HG02884 (cell line): ENCODE data around the gene PTPRN2.

Experiments
- ATAC-seq: cut with Tn5 transposase; IDR thresholded peaks from one replicate; pipeline ENCODE4 v1.9.1; 2021; ENCODE audit warnings: mild to moderate bottlenecking, moderate library complexity; ENCODE audit not compliant: unreplicated experiment

Gene PTPRN2

DNA sequence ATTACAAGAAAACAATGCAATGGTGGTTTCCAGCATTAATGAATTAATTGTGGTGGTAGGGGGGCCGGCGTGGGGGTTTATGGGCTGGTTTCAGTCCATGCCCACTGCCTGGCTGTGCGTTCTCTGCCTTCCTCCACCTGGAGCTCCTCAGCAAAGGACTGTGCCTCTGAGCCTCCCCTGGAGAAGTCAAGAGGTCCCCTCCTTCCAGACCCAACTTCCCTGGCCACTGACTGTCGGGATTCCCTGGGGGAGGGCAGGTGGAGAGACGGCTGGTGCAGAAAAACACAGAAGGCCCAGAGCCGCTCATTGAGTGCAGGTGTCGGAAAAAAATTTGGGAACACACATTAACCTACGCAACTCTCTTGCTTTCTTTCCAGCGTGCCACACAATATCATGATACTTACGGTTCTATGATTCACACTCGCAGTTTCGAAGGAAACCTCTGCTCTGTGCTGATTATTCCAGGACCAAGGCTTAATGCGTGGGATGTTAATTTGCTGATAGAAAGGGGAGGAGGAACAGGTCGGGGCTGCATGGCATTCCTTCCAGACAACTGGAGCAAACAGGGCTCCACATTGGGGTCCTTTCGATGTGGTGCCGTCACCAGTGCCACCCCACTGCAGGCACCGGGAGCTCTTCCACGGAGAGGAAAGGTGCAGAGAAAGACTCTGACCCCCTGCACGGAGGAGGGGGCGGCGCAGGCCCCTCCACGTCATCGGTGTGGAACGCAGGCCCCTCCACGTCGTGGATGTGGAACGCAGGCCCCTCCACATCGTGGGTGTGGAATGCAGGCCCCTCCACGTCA, 744.1 kb downstream of the PTPRN2 start:
- ATAC-seq, result no peak

GRCh38 chr7:157841773-157842370, 745.8 kb downstream of the PTPRN2 start:
- ATAC-seq, result no peak

- no peak for ATAC-seq
Observed at GRCh38 chr7:157840914-157841772, 746.5 kb downstream of the PTPRN2 start.

- no peak for ATAC-seq
Observed at GRCh38 chr7:157840174-157840913, 747.3 kb downstream of the PTPRN2 start.

GRCh38 chr7:157839672-157840167, 747.9 kb downstream of the PTPRN2 start:
- ATAC-seq, result no peak

- no peak for ATAC-seq
Observed at GRCh38 chr7:157839226-157839625, 748.4 kb downstream of the PTPRN2 start.

- ATAC-seq, result no peak
Observed at GRCh38 chr7:157837561-157837960, 750.1 kb downstream of the PTPRN2 start.

GRCh38 chr7:157837047-157837446, 750.6 kb downstream of the PTPRN2 start:
- ATAC-seq, result no peak

DNA sequence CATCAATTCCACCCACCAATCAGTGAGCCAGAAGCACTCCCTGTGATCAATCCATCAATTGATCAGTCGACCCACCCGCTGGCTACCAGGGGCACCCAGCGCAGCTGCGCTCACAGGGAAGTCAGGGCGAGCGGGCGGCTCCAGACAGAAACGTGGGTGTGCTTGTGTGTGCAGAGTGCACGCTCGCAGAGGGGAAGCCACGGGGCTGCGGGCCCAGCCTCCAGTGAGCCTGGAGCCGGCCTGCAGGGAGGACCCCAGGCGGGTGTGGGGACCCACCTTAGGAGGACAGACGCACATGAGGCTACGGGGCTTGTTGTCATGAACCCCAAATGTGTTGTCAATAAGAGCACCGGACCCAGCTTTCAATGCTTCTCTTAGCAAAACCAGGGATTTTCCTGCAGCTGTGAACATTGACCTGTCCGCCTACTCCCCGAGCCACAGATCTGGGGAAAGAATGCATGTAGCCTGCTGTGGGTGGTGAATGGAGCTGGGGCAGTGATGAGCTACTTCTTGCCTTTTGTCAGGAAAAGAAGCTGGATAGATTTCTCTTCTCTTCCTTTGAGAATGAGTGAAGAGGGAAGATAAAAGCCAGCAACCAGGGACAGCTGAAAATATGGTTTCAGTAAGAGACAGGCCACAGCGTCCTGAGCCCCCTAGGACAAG, 753.0 kb downstream of the PTPRN2 start:
- ATAC-seq, result no peak

GRCh38 chr7:157832866-157833607, 754.6 kb downstream of the PTPRN2 start:
- no peak for ATAC-seq

- ATAC-seq, result no peak
Observed at GRCh38 chr7:157832421-157832820, 755.2 kb downstream of the PTPRN2 start.

- no peak for ATAC-seq
Observed at GRCh38 chr7:157832006-157832405, 755.6 kb downstream of the PTPRN2 start.

GRCh38 chr7:157831143-157831905, 756.3 kb downstream of the PTPRN2 start:
- ATAC-seq, result no peak

DNA sequence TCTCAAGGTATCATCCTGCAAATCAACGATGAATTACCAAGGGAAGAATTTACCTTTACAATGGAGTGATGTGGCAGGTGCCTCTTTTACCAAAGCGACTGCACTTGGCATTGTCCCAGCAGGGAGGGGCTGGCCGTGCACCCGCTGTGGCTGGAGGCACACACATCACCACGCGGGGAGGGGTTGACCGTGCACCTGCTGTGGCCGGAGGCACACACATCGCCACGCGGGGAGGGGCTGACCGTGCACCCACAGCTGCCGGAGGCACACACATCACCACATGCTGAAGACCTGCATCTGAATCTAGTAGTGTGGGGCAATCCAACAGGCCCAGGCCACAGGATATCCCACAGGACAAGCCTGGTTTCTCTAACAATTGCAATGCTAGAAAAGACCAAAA, 757.3 kb downstream of the PTPRN2 start:
- ATAC-seq, result no peak

DNA sequence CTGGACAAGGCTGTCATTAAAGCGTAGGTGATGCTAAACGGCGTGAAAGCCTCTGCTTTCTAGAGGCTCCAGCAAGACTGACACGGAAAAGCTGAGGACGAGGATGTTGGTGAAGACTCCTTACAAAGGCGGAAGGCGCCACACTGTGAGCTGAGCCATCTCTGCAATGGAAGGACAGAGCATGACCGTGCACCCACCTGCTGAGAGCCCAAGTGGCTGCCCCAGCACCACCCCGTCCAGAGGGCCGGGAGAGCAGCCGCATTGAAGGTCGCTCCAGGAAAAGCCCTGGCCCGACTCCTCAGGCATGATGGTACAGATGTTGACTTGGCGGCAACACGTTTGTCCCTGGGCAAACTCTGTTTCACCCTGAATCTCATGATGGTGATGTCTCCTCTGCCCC, 758.1 kb downstream of the PTPRN2 start:
- ATAC-seq, result no peak

DNA sequence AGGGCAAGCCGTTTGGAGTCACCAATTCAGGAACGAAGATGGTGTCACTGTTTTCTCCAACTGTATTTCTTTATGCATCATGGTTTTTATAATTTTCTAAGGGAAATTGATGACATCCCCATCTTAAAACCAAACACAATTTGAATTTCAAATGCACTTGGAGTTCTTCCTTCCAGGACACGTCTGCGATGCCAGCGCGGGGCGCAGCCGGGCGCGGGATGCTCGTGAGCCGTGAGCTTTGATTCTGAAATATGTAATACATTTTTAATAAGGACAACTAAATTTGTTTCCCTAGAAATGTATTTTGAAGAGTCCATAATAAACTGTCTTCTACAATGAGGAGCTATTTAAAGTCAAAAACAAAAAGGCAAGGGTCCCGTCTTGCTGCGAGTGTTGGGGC, 758.7 kb downstream of the PTPRN2 start:
- ATAC-seq, result no peak

- no peak for ATAC-seq
Observed at GRCh38 chr7:157828190-157828589, 759.4 kb downstream of the PTPRN2 start.

DNA sequence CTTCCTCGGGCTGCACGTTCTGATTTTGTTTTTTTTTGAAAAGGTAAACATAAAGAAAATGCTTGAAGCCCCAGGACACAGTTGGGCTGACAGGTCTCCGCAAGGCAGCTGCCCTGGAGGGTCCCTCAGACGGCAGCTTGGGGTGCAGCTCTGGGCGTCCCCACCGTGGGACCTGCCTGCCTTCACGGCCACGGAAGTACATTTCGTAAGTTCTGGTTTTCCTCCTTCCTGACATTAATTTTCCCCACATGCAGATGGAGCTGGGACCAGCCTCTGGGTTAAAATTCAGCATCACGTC, 759.8 kb downstream of the PTPRN2 start:
- ATAC-seq, result no peak
